Measurements from ENCODE around the gene SYNDIG1.

- no peak for TF ChIP-seq CTCF (conservative IDR thresholded peaks at IDR 0.05; ENCODE audit: low read depth, low read length)
- TF ChIP-seq EZH2 (IDR thresholded peaks at IDR 0.05; ENCODE audit: low read length, unreplicated experiment) = no peak
Observed at GRCh38 chr20:24627291-24627690, 157.9 kb downstream of the SYNDIG1 start.

Measured in PC-3 (cell line).